GM19395 (cell line): Measurements from ENCODE around the gene RABEPK.
"Not testable (repeated sequence)": the region's sequence is repeated elsewhere in the genome, so short reads cannot be mapped to it uniquely, and the experiment has no call there.

ENCODE experiments used
- ATAC-seq: cut with Tn5 transposase; IDR thresholded peaks from one replicate; pipeline ENCODE4 v1.9.1; 2021; ENCODE audit warnings: mild to moderate bottlenecking, moderate library complexity; ENCODE audit not compliant: unreplicated experiment

The RABEPK gene

DNA sequence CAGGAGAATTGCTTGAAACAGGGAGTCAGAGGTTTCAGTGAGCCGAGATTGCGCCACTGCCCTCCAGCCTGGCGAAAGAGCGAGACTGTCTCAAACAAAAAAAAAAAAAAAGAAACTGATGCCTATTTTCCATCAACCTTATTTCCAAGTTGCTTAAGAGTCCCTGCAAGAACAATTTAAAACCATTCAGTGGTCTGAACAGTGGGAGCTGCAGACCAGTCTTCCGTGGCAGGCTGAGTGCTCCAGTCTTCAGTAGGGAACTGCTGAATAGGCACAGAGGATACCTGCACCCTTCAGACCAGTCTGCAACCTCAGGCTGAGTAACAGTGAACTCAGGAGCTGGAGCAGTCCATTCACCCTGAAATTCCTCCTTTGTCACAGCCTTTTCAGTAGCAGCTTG is 5.9 kb upstream of the RABEPK start:
- ATAC-seq, result not testable (repeated sequence)

DNA sequence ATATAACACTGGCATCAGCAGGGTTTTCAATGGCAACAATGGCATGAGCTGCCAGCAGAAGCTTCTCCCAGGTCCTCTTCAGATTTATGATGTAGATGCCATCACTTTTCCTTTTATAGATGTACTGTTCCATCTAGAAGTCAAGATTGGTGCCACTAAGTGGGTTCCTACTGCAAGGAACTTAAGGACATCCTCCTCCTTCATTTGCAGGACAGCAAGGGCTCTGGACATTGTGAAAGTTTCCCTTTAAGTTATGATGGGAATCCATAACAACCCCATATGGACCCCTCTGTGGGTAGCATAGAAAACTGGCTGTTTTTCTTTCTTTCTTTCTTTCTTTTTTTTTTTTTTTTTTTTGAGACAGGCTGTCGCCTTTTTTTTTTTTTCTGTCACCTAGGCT is 4.8 kb upstream of the RABEPK start:
- ATAC-seq, result not testable (repeated sequence)

DNA sequence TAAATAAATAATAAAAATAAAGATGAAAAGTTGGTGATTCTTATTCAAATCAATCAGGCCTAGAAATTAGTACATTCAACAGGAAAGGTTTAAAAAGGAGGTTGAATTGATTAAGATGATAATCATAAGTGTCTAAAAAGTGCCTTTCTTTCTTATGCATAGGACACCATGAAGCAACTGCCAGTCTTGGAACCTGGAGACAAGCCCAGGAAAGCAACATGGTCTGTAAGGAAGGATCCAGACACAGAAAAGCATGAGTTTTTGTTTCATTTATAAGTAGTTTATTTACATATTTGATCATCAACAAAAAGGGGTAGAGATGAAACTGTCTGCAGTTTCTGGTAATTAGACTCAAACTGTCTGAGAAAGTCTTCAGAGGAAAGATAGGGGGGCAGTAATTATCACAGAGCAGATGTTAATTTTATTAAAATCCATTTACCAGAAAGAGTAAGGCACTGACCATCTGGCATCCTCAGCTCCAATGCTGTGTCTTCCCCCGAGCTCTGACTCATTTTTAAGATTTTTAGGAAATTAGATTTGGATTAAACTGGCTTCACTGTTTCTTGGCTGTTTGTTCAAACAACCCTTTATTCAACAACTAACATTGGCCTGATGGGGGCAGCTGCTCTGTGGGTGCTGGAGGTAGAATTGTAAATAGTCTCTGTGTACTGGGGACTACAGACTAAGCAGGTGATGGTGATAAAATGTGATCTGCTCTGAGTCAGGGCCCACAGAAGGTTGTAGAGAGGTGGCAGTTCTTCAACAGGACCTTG is 2.7 kb downstream of the RABEPK start:
- ATAC-seq, result no peak

DNA sequence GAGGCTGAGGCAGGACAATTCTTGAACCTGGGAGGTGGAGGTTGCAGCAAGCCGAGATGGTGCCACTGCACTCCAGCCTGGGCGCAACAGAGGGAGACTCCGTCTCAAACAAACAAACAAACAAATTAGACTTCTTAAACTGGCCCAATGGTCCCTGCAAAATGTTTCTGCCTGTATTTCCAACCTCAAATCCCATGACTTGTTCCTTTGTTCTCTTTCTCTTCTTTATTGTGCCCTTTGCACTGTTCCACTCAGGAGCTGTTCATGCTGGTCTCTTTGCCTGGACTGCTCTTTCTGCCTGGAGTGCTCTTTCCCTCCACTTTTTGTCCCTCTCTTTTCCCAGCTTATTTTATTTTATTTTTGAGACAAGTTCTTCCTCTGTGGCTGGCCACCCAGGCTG is 4.1 kb downstream of the RABEPK start:
- ATAC-seq, result no peak

DNA sequence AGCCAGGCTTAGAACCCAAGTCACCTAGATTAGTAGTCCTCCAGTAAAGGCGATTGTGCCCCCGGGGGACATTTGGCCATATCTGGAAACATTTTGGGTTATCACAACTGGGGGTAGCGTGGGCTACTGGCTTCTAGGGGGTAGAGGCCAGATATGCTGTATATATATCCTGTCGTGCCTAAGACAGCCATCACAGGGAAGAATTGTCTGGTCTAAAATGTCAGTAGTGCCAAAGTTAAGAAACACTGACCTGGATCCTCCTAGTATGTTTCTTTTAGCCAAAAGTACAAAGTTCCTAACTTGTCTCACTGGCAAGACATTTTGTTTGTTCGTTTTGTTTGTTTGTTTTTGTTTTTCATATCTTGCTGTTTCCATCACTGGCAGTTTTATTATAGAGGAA is 13.8 kb downstream of the RABEPK start:
- ATAC-seq, result no peak

DNA sequence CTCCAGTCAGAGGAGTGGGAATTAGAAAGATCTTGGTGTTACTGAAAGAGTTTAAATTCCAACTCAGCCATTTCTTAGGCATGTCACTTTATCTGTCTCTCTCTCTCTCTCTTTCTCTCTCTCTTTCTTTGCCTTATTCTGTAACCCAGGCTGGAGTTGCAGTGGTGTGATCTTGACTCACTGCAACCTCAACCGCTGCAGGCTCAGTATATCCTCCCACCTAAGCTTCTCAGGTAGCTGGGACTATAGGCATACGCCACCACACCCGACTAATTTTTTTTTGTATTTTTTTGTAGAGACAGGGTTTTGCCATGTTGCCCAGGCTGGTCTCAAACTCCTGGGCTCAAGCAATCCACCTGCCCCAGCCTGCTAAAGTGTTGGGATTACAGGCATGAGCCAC is 18.3 kb downstream of the RABEPK start:
- ATAC-seq, result no peak

DNA sequence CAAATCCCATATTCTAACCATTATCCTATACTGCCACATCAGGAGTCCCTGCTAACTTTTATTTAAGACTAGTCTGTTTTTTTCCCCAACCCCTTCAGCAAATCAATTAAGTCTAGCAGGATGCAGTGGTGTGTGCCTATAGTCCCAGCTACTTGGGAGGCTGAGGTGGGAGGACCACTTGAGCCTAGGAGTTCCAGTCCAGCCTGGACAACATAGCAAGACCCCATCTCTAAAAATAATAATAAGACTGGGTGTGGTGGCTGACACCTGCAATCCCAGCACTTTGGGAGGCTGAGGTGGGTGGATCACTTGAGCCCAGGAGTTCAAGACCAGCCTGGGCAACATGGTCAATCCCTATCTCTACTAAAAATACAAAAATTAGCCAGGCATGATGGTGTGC is 24.5 kb downstream of the RABEPK start:
- not testable (repeated sequence) for ATAC-seq

DNA sequence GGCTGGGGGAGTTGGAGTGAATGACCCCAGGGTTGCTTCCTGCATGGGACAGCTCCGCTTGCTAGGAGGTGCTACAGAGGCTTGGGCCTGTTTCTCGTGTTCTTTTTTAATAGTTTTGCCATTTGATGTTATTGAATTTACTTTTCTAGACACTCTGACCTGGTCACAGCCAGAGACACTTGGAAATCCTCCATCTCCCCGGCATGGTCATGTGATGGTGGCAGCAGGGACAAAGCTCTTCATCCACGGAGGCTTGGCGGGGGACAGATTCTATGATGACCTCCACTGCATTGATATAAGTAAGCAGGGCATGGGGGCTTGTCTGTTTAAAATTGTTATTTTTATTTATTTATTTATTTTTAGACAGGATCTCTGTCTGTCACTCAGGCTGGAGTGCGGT is 27.4 kb downstream of the RABEPK start:
- ATAC-seq, result no peak

DNA sequence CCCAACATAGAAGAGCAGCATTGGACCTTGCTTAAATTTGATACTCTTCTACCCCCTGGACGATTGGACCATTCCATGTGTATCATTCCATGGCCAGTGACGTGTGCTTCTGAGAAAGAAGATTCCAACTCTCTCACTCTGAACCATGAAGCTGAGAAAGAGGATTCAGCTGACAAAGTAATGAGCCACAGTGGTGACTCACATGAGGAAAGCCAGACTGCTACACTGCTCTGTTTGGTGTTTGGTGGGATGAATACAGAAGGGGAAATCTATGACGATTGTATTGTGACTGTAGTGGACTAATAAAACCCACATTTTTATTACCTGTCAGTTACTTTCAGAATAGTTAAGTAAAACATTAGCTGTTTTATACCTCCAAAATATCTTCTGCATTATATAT is 33.3 kb downstream of the RABEPK start:
- no peak for ATAC-seq

DNA sequence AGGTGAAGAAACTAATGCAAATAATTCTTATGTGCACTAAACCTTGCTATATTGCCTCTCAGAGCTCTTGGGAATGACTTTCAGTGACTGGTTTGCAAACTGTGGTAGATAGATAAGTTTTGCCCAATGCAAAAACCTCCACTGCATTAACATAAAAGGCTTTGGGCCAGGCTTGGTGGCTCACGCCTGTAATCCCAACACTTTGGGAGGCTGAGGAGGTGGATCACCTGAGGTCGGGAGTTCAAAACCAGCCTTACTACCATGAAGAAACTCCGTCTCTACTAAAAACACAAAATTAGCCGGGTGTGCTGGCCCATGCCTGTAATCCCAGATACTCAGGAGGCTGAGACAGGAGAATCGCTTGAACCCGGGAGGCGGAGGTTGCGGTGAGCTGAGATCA is 33.8 kb downstream of the RABEPK start:
- not testable (repeated sequence) for ATAC-seq

DNA sequence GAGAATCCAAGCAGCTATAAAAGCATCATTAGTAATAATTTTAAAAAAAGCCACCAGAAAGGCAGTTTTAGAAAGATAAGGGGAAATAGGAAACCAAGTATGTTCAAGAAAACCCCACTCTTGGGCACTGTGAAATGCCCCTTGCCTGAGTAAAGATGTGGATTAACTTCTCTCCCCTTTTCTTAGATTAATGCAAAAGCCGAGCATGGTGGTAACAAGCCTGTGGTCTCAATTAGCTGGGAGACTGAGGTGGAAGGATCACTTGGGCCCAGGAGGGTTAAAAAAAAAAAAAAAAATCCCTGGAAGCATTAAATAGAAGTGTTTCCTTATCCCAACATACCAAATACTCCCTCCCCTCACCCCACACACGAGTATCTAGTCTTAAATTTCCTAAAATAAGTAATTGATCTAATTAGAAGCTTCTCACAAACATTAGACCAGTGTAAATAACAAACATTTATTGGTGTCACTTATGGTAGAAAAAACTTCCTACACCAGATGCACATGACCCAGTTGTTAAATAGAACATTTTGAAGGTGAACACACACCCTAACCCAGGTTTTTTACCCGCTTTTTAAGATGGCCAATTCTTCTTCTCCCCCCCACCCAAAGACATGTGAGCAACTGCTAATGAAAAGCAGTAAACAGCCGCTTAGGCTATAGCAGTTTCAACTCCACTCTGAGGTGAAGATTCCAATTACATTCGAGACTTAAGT is 35.6 kb downstream of the RABEPK start:
- no peak for ATAC-seq

DNA sequence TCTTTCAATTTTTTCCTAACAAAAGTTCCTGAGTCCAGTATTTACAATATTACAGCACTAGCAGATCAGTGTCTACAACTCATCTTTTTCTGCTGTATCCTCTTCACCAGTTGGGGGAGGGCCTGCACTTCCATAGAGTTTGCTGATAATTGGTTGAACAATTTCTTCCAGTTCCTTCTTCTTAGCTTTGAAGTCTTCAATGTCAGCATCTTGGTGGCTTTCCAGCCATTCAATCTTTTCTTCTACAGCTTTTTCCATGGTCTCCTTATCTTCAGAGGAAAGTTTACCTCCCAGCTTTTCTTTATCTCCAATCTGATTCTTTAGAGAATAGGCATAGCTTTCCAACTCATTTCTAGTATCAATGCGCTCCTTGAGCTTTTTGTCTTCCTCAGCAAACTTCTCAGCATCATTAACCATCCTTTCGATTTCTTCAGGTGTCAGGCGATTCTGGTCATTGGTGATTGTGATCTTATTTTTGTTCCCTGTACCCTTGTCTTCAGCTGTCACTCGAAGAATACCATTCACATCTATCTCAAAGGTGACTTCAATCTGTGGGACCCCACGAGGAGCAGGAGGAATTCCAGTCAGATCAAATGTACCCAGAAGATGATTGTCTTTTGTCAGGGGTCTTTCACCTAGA is 36.3 kb downstream of the RABEPK start:
- not testable (repeated sequence) for ATAC-seq

DNA sequence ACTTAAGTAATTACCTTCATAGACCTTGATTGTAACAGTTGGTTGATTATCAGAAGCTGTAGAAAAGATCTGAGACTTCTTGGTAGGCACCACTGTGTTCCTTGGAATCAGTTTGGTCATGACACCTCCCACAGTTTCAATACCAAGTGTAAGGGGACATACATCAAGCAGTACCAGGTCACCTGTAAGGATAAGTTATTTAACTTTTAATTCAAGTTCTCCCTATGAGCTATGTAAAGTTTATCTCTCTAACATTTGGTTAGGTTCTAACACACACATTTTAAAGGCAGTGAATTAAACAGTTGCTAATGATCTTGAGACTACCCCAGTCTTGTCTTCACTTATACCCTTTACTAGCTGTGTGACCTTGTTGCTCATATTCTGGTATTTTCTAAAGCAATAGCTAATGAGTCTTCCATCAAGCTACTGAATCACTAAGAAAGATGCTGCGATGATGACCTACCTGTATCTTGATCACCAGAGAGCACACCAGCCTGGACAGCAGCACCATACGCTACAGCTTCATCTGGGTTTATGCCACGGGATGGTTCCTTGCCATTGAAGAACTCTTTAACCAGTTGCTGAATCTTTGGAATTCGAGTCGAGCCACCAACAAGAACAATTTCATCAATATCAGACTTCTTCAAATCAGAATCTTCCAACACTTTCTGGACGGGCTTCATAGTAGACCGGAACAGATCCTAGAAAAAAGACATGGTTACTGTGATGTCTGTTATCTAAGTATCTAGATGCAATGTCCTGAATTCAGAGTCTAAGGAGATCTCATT is 38.0 kb downstream of the RABEPK start:
- no peak for ATAC-seq

DNA sequence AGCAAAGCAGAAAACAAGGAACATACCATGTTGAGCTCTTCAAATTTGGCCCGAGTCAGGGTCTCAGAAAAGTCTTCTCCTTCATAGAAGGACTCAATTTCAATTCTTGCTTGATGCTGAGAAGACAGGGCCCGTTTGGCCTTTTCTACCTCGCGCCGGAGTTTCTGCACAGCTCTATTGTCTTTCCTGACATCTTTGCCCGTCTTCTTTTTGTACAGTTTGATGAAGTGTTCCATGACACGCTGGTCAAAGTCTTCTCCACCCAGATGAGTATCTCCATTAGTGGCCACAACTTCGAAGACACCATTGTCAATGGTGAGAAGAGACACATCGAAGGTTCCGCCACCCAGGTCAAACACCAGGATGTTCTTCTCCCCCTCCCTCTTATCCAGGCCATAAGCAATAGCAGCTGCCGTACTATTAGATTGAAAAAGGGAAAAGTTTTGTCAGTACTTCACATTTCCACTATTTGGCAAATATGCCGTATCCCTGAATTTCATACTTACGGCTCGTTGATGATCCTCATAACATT is 38.6 kb downstream of the RABEPK start:
- no peak for ATAC-seq

DNA sequence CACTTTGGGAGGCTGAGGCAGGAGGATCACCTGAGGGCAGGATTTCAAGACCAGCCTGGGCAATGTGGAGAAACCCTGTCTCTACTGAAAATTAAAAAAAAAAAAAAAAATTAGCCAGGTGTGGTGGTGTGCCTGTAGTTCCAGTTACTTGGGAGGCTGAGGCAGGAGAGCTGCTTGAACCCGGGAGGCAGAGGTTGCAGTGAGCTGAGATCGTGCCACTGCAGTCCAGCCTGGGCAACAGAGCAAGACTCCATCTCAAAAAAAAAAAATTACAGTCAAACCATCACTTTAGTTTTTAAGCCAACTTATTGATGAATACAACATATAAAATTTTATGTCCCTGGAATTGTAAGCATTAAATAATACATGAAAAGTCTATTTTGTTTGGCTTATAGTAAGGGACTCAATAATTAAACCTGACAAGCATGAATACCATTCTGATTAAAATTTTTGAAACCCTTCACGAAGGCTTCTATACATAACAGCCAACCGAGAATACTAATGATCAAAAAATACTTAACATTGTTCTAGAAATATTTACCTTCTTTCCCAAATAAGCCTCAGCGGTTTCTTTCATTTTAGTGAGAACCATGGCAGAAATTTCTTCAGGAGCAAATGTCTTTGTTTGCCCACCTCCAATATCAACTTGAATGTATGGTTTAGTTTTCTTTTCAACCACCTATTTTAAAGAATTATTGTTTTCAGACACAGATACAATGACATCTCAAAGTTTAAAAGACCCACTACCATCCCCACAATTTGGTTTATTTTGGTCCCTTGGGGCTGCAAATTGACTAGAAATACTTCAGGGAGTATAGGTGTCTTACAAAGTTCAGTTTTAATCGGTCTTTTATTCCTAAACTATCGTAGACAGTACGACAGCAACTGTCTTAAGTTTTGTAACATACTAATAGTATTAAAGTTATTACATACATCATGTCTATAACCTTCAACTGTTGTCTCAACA is 39.6 kb downstream of the RABEPK start:
- no peak for ATAC-seq

DNA sequence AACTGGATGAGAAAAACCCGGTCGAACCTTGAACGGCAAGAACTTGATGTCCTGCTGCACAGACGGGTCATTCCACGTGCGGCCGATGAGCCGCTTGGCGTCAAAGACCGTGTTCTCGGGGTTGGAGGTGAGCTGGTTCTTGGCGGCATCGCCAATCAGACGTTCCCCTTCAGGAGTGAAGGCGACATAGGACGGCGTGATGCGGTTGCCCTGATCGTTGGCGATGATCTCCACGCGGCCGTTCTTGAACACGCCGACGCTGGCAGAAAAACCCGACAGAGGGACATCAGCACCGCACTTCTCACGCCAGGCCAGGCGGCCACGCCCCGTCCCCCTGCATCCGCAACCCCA is 40.3 kb downstream of the RABEPK start:
- peak; percentile 10 for ATAC-seq

DNA sequence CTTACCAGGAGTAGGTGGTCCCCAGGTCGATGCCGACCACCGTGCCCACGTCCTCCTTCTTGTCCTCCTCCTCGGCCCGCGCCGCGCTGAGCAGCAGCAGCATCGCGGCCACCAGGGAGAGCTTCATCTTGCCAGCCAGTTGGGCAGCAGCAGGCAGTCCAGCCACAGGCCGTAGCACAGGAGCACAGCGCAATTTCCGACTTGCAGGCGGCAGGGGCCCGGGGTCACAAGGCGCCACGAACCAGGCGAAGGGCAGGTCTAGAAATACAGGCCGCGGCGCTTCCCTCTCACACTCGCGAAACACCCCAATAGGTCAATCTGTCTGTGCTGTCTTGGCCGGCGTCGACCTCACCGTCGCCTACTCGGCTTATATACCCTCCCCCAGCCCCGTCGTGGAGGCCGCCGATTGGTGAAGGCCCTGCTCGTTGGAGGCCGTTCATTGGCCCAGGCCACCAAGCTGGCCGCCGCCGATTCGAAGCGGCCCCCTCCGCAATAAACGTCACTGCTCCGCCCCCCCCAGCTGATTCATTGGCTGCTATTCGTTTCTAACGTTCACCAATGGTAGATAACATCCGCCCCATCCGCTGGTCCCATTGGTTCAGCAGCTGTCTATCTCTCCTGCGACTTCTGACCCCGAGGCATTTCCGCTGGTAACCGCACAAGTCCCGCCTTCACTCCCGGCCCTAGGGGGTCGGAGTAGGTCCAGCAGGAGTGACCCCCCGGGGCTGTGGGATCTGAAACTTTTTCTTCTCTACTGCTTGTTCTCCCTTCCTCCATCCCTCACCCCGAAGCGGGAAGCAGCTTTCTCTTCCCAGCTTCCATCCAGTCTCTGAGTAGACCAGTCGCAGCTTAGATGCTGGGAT is 40.9 kb downstream of the RABEPK start, which contains the start of gene HSPA5:
Gene HSPA5 (minus strand): TSS at position 344 of the 863 bp plus-strand sequence. CDS start 217 bp downstream, at position 127.
- peak; percentile 92 for ATAC-seq

DNA sequence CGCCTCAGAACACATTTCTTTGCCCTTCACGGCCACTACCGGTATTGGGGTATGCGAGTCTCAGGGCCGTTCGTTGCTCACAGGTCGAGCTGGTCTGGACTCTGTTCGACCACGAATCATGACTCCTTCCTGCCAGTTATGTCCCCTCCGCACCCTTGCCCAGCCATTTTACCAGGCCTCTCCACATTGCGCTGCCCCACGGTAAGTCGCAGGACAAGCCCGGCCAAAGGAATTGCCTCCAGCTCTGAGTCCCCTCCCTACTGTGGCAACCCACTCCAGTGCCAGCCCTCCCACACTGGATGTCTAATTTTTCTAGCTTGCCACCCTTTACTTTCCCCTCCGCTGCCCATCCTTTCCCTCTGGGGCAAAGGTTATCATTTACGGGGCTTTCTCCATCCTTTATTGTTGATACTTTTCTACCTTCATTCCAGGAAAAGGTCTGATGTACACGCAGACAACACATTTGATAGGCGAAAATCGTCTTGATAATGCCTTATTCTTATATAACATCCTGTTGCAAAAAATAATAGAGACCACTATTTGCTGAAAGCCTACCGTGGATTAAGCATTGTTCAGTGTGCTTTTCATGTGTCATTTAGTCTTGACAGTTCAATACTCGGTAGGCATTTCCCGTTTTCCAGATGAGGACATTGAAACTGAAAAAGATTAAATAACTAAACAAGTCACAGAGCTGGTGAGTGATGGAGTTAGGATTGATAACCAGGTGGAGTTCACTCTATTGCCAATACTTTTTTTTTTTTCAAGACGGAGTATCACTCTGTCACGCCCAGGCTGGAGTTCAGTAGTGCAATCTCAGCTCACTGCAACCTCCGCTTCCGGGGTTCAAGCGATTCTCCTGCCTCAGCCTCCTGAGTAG is 41.8 kb downstream of the RABEPK start:
- ATAC-seq, result peak; percentile 29
